Measurements from ENCODE around the gene MBD2. TPM values are rescaled to one million over a fixed set of nuclear protein-coding genes. Genes with fewer than 3 reads are reported as not detected.

MBD2 gene
- total RNA-seq, 1 donor from 2014 or later, result 43.0 TPM

DNA sequence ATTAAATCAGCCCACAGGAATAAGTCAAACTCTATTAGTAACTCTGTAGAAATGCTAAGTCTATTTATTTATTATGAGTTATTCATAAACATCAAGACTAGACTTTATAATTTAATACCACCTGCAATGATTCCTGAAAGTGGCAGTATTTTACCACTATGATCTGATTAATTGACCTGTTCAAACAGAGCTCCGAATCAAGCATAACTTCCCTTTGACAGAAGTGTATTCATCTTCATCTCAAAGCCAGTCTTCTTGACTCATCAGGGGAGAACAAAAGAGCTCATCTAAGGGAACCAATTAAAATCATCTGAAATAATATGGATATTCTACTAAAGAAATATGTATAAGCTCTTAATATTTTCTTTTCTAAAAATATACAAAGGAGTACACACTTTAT is 122.3 kb downstream of the MBD2 start:
- no peak for TF ChIP-seq POLR2A (IDR thresholded peaks at IDR 0.05)
- TF ChIP-seq, protein P1, sequence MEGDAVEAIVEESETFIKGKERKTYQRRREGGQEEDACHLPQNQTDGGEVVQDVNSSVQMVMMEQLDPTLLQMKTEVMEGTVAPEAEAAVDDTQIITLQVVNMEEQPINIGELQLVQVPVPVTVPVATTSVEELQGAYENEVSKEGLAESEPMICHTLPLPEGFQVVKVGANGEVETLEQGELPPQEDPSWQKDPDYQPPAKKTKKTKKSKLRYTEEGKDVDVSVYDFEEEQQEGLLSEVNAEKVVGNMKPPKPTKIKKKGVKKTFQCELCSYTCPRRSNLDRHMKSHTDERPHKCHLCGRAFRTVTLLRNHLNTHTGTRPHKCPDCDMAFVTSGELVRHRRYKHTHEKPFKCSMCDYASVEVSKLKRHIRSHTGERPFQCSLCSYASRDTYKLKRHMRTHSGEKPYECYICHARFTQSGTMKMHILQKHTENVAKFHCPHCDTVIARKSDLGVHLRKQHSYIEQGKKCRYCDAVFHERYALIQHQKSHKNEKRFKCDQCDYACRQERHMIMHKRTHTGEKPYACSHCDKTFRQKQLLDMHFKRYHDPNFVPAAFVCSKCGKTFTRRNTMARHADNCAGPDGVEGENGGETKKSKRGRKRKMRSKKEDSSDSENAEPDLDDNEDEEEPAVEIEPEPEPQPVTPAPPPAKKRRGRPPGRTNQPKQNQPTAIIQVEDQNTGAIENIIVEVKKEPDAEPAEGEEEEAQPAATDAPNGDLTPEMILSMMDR (IDR thresholded peaks at IDR 0.05), result no peak
- no peak for TF ChIP-seq POLR2AphosphoS5 (IDR thresholded peaks at IDR 0.05; ENCODE audit: insufficient read depth in 1 of 2, low read depth in 1 of 2)
- intact Hi-C loops (cut with DNase I), result no loop called here
- Histone ChIP-seq H3K27ac (no peak overlapping the region), H3K9me3 (no peaks in the 10 kb centered on the region), H3K36me3 (no peaks in the 10 kb centered on the region), H3K4me3 (no peak overlapping the region), H3K4me1 (peaks cover 4% of the 10 kb centered on the region), H3K27me3 (no peaks in the 10 kb centered on the region)
- no peak for DNase-seq (ENCODE audit: extremely low spot score in 2 of 2)

Small RNAs within 50 kb of the gene (small RNA-seq; reads per million reads assigned to genes)
- gene SNORA37, result 4.8 reads per million, percentile 86 among the genes with 10 or more reads in this experiment

Other genes starting within 250 kb of the MBD2 start
- 20.9 TPM for gene POLI, start 44.8 kb upstream of the MBD2 start, total RNA-seq
- not detected for gene STARD6, start 133.2 kb upstream of the MBD2 start, total RNA-seq
- gene C18orf54, start 133.2 kb upstream of the MBD2 start, total RNA-seq, result 1.7 TPM

Measured in vagina (tissue), 2 donors.